Activated CD4-positive, alpha-beta memory T cell treated with anti-CD3 and anti-CD28 coated beads, Interleukin-2, amount 10 ng/mL, durations not matched to agents 7 days and 5 days (primary cell): ENCODE measurements around the gene NMT1. TPM values are rescaled to one million over a fixed set of nuclear protein-coding genes. Genes with fewer than 3 reads are reported as not detected.

ENCODE experiments used
- total RNA-seq, 2 experiments: library from RNA; stranded (reverse); gene quantifications; one replicate each; pipeline ENCODE4 v1.2.3, GENCODE V29; 2021

Gene NMT1
- total RNA-seq, 2 experiments from 2014 or later: 114 TPM

Other genes starting within 250 kb of the NMT1 start
- under 1 TPM; 0.78 to 0.88 TPM for gene GJC1, start 231.0 kb upstream of the NMT1 start, total RNA-seq
- gene HIGD1B, start 213.4 kb upstream of the NMT1 start, total RNA-seq: not detected
- gene EFTUD2, start 161.9 kb upstream of the NMT1 start, total RNA-seq: 100 to 1,000 TPM; 102 to 114 TPM
- not detected for gene GFAP, start 145.8 kb upstream of the NMT1 start, total RNA-seq
- 10 to 100 TPM; 66.9 to 67.9 TPM for gene KIF18B, start 113.5 kb upstream of the NMT1 start, total RNA-seq
- under 1 TPM; 0.33 to 0.43 TPM for gene C1QL1, start 93.0 kb upstream of the NMT1 start, total RNA-seq
- 10 to 100 TPM; 25.9 to 26.2 TPM for gene DCAKD, start 9.7 kb upstream of the NMT1 start, total RNA-seq
- 1 to 10 TPM; 2.7 to 3.1 TPM for gene PLCD3, start 71.2 kb downstream of the NMT1 start, total RNA-seq
- 10 to 100 TPM; 15.0 to 17.8 TPM for gene ACBD4, start 74.4 kb downstream of the NMT1 start, total RNA-seq
- 10 to 100 TPM; 35.0 to 35.8 TPM for gene HEXIM1, start 87.2 kb downstream of the NMT1 start, total RNA-seq
- gene HEXIM2, start 100.6 kb downstream of the NMT1 start, total RNA-seq: 1 to 10 TPM; 6.5 to 8.0 TPM
- 100 to 1,000 TPM; 465 to 477 TPM for gene FMNL1, start 160.6 kb downstream of the NMT1 start, total RNA-seq
- gene SPATA32, start 200.8 kb downstream of the NMT1 start, total RNA-seq: under 1 TPM; 0.20 to 0.23 TPM